Head of caudate nucleus (tissue), 42 donors: ENCODE data around the gene RBM26.
"Not testable (repeated sequence)": the region's sequence is repeated elsewhere in the genome, so short reads cannot be mapped to it uniquely, and the experiment has no call there.

Source experiments
- DNase-seq, 42 donors: peaks; one replicate each; pipeline versions ENCODE4 v3.0.0 to v3.0.0-alpha.2; 2020 to 2021; ENCODE audit warnings: mixed read lengths in 7 of 42
- intact Hi-C: fragments of 100-400 bp; cut with DNase I; formaldehyde crosslinking; loops from one replicate; pipeline ENCODE4 v1.15.0; 2022

The RBM26 gene

GRCh38 chr13:79295906-79296706, 109.9 kb downstream of the RBM26 start:
- intact Hi-C loops: no loop called here
- DNase-seq: no peak

- DNase-seq: no peak
Measured at GRCh38 chr13:79290595-79291244, 115.3 kb downstream of the RBM26 start.

GRCh38 chr13:79289571-79289970, 116.5 kb downstream of the RBM26 start:
- no peak for DNase-seq
- intact Hi-C loops: no loop called here

More at GRCh38 chr13:79290595-79291244, 115.3 kb downstream of the RBM26 start:
- intact Hi-C loops: no loop called here

- no peak for DNase-seq
- intact Hi-C loops: no loop called here
Measured at GRCh38 chr13:79287939-79288795, 117.9 kb downstream of the RBM26 start.

- no peak for DNase-seq
- intact Hi-C loops: no loop called here
Measured at GRCh38 chr13:79285159-79285558, 120.9 kb downstream of the RBM26 start.

GRCh38 chr13:79283742-79284141, 122.3 kb downstream of the RBM26 start:
- intact Hi-C loops: no loop called here
- DNase-seq: no peak

- intact Hi-C loops: no loop called here
- DNase-seq: no peak
Measured at GRCh38 chr13:79282976-79283375, 123.1 kb downstream of the RBM26 start.

- intact Hi-C loops: no loop called here
- no peak for DNase-seq
Measured at GRCh38 chr13:79282508-79282907, 123.5 kb downstream of the RBM26 start.

GRCh38 chr13:79281339-79281747, 124.7 kb downstream of the RBM26 start:
- intact Hi-C loops: no loop called here
- no peak for DNase-seq

GRCh38 chr13:79279735-79280134, 126.3 kb downstream of the RBM26 start:
- intact Hi-C loops: not testable (repeated sequence)

GRCh38 chr13:79273045-79273444, 133.0 kb downstream of the RBM26 start:
- intact Hi-C loops: no loop called here
- no peak for DNase-seq

More at GRCh38 chr13:79279735-79280134, 126.3 kb downstream of the RBM26 start:
- DNase-seq: not testable (repeated sequence)

GRCh38 chr13:79271616-79272015, 134.4 kb downstream of the RBM26 start:
- intact Hi-C loops: no loop called here
- DNase-seq: no peak

GRCh38 chr13:79270859-79271258, 135.2 kb downstream of the RBM26 start:
- DNase-seq: no peak
- intact Hi-C loops: no loop called here
